ENCODE measurements around the gene PLEKHG1.

The PLEKHG1 gene

DNA sequence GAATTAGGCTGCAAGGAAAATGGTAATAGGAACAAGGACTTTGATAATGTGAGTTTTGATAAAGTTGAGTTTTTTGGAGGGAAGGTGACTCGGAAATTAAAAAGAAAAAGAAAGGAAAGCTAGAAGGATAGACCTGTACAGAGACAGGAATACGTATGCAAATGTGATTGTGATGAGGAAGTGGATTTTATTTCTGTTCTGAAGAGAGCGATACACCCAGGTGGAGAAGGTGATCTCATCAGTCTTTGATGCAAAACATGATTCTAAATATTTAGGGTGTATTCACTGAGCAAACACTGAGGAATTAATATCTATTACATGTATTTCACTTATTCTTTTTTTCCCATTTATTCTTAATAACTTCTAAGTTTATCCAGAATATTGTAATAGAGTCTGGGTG lies 9.2 kb upstream of the PLEKHG1 start:
- DNase-seq: no peak

DNA sequence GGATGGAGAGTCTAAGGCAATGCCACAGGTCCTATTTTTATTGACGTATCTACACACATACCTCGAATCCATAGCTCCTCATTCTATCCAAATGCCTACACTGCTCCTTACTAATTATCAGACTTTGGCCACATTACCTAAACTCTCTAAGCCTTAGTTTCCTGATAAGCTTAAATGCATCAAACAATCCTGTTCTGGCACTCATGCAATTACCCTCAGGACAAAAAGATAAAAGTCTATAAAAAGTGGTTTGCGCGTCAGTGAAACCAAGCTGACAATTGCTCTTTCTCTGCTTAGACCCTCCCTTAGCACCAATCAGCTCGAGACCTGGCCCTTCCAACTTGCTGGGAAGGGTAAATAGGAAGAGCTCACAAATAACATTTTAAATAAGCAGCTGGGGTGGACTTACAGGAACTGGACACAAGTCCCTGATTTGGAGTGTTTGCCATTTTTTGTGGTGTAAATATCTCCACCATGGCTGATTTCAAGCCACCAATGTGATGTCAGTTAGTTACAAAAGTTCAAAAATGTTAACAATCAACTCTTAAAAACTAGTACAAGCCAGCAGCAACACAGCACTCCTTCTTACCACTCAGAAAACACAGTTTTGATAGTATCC lies 7.2 kb upstream of the PLEKHG1 start:
- no peak for DNase-seq

DNA sequence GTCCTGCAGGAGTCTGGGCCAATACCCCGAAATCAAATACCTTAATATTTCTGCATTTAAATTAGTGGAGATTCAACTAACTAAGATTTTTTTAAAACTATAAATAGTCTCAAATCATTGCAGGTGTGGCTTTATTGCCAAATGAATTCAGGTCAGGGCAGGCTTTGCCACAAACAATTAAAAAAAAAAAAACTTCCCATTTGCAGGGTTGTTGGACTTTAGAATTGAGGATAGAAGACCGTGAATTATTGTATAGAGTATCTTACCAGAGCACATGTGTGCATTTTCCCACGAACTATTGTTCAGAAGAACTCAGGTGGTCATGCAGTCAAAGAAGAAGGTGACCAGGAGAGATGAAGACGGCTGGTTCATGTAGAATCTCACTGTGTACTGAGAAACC lies 6.6 kb upstream of the PLEKHG1 start:
- DNase-seq: no peak

DNA sequence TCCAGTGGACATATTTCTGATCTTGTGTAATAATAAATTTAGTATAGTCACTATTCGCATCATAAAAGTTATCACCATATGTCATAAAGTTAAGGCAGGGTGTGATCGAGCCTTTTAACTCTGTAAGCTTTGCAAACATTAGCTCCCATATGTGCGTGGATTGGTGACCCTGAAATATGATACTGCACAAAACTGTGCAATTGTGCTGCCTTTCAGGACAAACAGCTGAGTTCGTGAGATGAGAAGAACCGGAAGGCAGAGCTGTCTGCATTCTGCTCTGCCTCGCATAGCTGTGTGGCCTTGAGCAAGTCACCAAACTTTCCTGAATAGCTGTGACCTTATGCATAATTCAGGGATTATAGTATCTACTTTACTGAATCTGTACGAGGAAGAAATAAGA lies 3.2 kb upstream of the PLEKHG1 start:
- DNase-seq: no peak

DNA sequence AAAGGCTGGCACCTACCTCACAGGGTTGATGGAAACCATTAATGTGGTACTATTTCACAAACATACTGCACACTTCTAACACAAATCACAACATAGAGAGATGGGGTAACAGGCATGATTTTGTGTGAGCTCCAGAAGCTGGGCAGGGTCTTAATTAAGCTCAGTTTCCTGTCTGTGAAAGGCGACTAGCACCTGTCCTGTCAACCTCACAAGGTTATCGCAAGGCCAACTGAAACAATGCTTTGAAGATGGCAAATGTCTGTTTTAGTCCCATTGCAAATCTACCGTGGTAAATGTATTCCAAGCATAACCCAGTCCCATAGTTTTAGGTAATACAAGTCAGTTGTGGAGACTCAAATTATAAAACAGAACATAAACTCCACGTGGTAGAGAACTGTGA lies 1.3 kb upstream of the PLEKHG1 start:
- DNase-seq: no peak

DNA sequence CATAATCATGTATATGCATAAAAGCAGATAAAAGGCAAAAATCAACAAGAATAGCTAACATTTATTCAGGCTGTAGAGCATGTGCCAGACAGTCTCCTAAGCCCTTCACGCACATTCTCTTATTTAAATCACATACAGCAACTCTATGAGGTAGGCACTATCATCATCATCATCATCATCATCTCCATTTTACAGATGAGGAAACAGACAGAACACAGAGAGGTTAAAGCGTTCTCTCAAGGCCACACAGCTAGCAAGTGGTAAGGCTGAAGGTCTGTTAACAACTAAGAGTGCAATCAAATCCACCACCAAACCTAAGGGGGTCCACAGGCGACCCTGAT lies 857 bp upstream of the PLEKHG1 start:
- DNase-seq: no peak

DNA sequence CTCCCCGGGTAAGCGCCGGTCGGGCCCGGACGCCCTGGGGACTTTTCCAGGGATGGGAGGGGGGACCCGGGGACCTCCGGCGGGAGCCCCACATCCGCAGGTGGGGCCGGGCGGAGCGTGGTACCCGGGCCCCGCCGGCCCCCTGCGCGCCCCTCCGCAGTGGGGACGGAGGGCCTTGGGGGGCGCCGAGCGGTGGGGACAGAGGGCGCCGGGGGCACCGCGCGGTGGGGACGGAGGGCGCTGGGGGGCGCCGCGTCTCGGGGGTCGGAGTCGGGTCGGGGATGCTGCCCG lies 270 bp downstream of the PLEKHG1 start:
- DNase-seq: no peak

DNA sequence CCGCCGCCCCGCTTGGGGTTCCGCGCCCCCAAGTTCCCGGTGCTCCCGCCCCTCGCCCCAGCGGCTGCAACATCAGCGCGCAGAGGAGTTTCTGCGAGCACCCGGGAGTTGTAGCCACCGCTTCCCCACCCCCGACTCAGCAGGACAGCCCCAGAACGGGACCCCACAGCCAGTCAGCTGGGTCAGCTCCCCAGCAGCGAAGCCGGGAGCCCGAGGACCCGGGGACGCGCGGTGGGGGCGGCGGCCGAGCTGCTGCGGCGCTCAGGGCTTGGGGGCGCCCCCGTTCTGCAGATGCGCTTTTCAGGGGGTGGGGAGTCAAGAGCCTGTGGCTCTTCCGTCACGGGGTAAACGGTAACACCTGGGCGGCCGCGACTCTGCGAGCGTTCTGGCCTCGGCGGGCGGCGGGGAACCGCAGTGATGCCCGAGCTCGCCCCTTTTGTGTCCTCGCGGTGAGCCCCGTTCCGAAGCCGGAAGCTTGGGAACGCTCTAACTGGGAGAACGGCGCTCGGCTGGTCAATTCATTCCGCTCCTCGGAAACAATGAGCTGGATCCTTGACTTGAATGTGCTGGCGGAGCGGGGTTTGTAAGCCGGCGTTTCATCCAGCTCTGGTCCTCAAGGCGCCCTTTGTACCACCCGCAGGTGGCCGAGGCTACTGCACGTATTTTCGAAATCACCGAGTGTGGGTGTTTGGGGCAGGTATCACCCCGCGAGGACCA lies 774 bp downstream of the PLEKHG1 start:
- DNase-seq: peak; percentile 54

DNA sequence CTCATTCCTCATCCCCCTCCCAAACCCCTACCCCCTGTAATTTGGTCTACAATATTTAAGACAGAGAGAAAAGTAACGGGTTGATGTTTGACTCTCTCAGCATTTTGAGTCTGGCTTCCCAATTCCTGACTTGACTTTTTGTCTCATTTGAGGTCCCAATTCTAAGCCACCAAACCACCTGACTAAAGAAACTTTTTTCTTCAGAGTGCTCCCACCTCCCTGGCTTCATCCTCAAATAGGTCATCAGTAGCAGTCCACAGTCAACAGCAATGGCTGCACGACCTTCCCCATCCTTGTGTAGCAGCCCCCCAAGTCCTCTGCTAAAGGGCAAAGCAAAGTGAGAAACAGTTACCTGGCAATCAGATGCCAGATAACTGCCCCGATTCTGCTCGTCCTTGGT lies 1.8 kb downstream of the PLEKHG1 start:
- DNase-seq: no peak

DNA sequence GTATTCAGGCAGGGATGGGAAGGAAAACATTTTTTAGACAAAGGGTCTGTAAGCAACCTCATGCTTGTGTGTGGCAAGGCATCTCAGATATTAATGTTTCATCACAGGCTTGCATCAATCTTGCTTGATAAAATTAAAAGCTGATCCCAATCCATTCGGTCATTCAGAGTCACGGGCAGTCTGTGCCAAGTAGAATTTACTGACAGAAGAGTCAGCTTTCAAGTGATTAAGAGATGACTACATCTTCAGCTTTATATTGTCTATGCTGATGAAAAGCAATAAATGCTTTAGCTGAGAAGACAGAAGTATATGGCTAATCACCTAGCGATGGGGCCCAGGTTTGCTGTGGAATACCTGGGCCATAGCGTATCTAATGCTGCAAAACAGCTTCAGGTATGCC lies 3.5 kb downstream of the PLEKHG1 start:
- DNase-seq: no peak

DNA sequence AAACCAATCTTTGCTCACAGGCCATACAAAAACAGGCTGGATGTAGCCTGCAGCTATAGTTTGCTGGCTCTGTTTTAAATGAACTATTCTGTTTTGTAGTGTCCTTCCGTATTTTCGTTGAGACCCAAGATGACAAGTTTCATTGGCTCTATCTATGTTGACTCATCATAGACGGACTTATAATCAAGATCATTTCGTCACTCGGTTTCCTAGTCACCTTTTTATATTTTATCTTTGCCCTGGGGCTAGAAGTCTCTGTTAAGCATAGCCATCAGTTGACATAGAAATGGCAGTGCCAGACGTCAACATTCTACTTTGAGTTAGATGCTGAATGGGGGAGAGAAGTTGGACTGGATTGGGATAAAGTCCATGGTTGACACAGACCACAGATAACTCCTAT lies 4.8 kb downstream of the PLEKHG1 start:
- no peak for DNase-seq

DNA sequence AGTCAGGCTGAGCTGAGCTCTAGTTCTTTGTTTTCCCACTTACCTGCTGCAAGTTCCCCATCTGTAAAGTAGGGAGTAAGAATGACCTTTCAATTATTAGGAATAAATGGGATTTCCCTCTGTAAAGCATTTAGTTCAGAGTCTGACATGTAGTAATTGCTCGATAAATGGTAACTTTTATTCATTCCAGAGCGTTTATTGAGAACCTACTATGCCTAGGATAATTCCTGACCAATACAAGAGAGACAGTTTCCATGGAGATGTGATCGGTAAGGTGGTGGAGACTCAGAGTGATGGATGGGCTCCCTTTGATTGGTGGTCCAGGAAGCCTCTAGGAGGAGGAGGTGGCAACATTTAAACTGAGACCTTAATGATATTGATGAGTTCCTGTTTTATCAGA lies 5.6 kb downstream of the PLEKHG1 start:
- no peak for DNase-seq

DNA sequence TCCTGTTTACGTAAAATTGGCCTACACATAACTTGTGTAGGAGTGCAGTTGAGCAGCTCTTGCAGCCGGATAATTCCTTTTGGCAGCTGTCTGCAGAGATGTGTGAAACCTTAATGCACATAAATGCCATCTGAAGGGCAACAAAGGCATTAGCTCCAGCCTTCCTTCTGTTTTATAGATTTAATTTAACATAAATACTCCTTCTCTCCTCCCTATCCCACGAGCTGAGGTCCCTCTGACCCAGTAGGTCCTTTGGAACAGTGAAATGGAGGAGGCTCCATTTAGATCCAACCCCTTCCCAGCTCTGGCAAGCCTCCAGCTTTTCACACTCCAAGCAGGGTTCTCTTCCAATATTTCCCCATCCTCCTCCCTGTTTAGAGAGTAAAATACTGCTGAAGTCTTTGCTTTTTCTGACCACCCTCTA lies 6.5 kb downstream of the PLEKHG1 start:
- no peak for DNase-seq

DNA sequence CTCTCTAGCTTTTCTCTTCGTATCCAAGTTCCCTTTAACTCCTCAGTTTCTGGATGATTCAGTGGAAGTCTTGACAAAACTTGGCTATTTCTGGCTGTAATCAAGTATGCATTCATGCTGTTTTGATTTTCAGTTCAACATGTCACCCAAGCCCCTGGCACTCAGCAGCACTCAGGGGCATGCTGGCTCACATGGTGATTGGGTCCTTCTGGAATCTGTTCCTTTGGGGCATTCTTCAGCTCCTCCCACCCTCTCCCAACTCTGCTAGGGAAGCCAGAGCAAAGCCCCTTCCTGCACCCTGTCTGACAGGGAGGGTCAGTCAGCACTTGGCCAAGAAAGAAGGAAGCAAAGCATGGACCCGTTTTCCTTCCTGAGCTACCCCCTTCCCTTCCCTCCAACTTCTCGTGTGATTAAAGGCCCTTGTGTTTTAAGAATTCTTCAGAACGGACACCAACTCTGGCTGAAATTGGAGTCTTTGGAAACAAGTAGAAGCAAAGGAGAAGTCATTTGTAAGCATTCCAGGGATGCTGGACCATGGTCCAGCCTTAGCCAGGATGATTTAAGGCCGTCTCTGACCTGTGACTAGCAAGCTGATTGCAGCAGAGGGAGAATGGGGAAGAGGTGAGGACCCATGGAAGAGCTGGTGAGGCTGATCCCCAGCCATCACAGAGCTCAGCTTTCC lies 7.1 kb downstream of the PLEKHG1 start:
- no peak for DNase-seq

DNA sequence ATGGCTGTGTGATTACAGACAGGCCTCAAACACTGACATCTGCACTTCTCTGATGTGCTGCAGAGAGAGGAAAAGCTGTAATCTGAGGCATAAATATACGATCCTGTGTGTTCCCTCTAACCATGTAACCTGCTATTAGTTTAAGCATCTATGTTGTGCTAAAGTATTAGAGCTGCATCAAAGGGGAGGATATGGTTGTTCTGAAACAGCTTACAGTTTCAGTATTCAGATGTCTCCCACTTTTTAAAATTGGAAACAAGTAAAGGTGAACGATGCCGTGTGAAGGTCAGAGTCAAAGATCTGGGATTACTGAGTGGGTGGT lies 7.6 kb downstream of the PLEKHG1 start:
- DNase-seq: no peak

DNA sequence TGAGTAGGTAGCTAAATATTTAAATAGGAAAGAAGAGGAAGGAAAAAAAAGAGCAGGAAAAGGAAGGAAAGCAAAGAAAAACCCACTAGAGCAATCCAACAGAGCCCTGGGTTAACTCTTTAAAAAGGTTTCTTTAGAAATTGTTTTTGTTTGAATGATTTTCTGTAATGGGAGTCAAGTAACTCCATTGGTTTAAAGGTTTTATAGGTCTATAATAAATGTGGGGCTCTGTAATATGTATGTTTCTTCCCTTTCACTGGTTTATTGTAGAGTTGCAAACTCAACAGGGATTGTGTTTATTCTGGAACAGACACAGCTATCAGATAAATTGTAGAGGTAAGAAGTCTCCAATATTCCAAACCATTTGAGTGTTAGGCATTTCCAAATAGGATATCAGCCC lies 10.9 kb downstream of the PLEKHG1 start:
- DNase-seq: no peak

DNA sequence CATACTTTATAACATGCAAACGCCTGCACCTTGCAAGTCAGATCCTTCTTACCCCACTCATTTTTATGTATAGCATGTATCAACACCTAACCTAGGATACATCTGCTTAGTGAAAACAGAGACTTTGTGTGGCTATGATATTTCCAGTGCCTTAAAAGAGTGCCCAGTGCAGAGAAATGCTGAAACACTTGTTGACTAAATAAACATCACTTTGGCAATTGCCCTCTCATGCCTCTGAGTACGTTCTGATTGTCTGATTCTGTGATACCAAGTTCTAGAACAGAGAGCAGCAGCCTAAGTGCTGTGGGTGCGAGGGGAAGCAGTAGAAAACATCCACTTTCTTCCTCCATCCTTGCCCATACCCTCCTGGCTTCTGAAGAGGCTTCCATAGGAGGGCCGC lies 13.6 kb downstream of the PLEKHG1 start:
- DNase-seq: no peak

DNA sequence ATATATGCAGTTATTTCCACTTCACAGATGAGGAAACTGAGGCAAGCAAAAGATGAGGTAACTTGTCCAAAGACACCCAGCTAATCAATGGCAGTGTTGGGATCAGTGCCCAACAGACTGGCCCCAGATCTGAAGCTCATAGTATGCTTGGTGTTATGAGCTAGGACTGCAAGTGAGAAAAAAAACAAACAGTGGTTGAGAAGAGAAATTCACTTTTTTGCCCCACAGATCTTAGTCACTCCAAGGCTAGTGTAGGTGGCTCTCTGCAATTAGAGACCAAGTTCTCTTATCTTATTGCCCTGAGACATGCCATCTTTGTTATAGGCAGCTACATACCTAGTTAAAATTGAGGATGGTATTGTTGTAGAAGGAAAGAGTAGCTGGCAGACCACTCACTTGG lies 16.3 kb downstream of the PLEKHG1 start:
- DNase-seq: no peak

DNA sequence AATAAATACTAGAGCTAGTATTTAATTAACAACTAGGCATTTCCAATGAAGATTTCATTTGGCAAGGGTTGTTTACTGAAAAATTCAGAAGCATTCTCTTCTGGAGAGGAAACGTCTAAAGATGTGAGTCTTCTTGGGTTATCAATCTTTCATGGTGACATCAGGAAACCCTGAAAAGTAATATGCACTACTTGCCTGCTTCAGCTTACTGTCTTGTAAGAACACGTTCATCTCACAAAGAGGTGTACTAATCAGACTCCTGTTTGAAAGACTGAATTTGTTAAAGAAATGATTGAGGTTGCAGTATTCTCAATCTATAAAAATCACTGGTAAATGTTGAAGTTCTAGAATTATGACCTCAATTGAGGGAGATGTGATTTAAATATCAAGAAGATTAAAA lies 16.9 kb downstream of the PLEKHG1 start:
- DNase-seq: no peak

DNA sequence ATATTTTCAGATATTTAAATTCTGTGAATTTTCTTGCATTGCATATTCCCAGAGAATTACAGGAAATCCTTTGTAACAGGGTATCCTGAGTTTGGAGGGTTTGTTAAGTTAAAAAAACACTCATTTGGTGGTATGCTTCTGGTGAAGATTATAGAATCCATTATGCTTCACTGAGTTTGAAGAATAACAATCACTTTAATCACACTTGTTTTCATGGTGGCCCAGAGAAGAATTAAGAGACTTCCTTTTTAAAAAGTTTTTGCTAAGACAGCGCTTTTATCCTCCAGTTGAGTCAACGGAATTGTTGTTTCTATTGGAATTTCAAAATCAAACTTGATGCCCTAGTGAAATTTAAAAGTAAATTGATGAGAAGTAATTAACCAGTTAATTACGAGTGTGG lies 17.4 kb downstream of the PLEKHG1 start:
- DNase-seq: no peak

DNA sequence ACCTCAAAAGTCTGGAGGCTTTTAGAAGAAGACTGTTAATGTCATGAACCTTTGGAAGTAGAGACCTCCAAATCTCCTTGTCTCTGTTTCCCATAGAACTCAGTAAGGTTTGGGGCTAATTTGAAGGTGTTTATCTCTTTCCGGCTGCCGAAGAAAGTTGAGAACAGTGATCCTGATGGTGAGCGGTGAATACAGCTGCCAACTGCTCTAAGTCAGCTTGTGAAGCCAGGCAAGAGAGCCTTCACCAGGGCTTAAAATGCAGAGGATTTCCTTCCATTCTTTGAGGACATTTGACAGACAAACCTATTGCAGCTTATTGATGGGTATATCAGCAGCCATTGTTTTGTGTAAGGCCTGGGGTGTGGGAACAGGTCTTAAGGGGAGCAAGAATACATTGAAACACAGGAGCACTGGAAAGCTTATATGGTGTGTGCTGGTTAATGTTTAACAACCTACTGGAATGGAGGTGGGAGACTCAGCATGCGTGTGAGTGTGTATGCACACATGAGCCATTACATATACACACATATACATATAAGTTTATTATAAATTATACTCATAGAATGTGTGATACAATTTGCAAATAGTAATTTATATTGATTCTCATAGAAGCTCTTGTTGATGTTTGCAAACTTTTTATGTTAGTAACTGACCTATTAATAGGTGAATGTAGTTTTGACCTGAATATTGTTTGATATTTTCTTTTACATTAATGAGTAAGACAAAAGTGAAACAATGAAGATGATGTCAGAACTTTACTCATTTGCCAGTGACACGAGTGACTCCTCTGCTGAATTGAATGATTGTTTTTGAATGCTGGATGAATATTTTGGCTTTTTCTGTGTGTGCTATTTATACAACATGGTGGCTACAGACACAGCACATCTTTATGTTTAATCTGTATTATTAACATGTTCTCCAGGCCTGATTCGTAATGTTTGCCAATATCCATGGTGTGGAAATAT lies 18.1 kb downstream of the PLEKHG1 start:
- no peak for DNase-seq

DNA sequence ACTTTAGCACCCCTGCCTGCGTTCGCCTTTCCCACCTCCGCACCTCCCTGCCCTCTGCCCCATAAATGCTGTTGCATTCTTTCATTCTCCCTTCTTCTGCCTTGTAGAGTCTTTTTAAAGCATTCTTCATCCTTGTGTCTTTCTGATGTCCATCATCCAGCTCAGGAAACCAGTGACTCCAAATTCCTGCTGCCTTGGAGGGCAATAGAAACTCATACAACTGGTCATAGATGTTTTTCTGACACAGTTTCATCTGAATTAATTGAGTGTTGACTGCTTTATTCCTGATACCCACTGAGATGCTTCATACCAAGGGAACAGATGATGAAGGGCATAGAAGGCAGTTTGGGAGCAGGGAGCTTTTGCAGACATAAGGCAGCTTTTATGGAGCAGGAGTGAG lies 19.6 kb downstream of the PLEKHG1 start:
- DNase-seq: no peak

DNA sequence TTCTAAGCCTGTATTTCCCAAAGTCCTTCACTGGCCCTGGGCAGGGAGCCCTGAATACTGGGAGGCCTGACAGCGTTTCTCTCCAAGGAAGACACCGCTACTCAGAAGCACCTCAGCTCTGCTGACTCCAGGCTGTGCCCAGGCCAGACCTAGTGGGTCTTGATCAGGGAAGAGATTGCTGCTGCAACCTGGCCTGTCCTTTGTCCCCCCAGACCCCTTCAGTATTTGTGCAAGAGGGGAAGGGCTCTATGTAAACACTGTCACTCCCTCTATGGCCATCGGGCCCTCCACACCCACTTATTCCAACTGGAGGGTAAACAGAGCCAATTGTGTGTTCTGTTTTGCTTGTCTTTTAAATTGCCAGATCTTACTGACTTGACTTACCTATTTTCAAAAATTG lies 20.6 kb downstream of the PLEKHG1 start:
- no peak for DNase-seq

DNA sequence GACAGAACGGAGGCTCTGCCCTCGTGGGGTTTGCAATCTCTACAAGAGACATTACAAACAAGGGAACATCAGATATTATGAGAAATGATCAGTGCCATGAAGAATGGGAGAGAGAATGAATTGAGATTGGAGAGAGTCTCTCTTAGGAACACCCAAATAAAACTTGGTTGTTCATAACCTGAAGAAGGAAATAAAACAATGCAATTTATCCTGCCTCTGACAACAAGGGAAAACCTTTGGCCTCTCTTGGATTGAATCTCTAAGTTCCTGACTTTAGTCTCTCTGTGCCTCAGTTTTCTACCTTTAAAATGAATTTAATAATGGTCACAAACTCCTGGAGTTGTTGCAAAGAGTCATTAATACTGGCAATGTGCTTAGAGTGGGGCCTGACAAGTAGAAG lies 21.1 kb downstream of the PLEKHG1 start:
- DNase-seq: no peak

Data from NCI-H2107 (cell line).